IgD-negative memory B cell (primary cell): ENCODE data around the gene EXOC7. TPM values are rescaled to one million over a fixed set of nuclear protein-coding genes. Genes with fewer than 3 reads are reported as not detected.
A peak's percentile ranks its signal among the peaks of the same experiment; 100 is the strongest.
"Not testable (repeated sequence)": the region's sequence is repeated elsewhere in the genome, so short reads cannot be mapped to it uniquely, and the experiment has no call there.

Source experiments
- H3K27ac Mint-ChIP-seq, 3 donors: one replicate each; pipeline ENCODE4 v1.8.0; 2020 to 2022; ENCODE audit warnings: mild to moderate bottlenecking in 3 of 3, mixed read lengths in 3 of 3, moderate library complexity in 1 of 3
- H3K27me3 Mint-ChIP-seq: one replicate; pipeline ENCODE4 v1.8.0; 2021; ENCODE audit warnings: mixed read lengths
- H3K36me3 Mint-ChIP-seq: one replicate; pipeline ENCODE4 v1.8.0; 2020; ENCODE audit warnings: mild to moderate bottlenecking, mixed read lengths
- H3K4me1 Mint-ChIP-seq, 3 donors: one replicate each; pipeline ENCODE4 v1.8.0; 2020 to 2022; ENCODE audit warnings: mixed read lengths in 3 of 3, mild to moderate bottlenecking in 1 of 3
- H3K4me3 Mint-ChIP-seq, 4 donors: one replicate each; pipeline ENCODE4 v1.8.0; 2020 to 2022; ENCODE audit warnings: mild to moderate bottlenecking in 4 of 4, mixed read lengths in 4 of 4, moderate library complexity in 3 of 4
- H3K9me3 Mint-ChIP-seq, 3 donors: one replicate each; pipeline ENCODE4 v1.8.0; 2020 to 2021; ENCODE audit warnings: mixed read lengths in 3 of 3, mild to moderate bottlenecking in 1 of 3
- polyA plus RNA-seq: library from polyadenylated mRNA; unstranded; fragments of 300-500 nt; fragmentation: Illumina TruSeq; gene quantifications from one replicate; pipeline ENCODE4 v1.2.3, GENCODE V29; 2021

EXOC7 gene
- polyA plus RNA-seq, 1 donor from 2014 or later: 52.7 TPM

DNA sequence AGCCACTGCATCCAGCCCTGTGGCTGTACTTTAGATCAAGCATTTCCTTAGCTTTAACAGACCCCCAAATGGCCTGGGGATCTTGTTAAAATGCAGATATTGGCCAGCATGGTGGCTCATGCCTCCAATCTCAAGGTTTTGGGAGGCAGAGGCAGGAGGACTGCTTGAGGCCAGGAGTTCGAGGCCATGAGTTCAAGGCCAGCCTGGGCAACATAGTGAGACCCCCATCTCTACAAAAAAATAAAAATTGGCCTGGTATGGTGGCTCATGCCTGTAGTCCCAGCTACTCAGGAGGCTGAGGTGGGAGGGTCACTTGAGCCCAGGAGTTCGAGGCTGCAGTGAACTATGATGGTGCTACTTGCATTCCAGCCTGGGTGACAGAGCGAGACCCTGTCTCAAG is 60.7 kb downstream of the EXOC7 start:
- not testable (repeated sequence) for H3K4me3 Mint-ChIP-seq, H3K9me3 Mint-ChIP-seq, H3K27ac Mint-ChIP-seq, H3K27me3 Mint-ChIP-seq, H3K36me3 Mint-ChIP-seq, H3K4me1 Mint-ChIP-seq

- no peaks in the 10 kb centered on the region for H3K4me1 Mint-ChIP-seq
- H3K36me3 Mint-ChIP-seq: peaks cover 2% of the 10 kb centered on the region
- H3K9me3 Mint-ChIP-seq: no peaks in the 10 kb centered on the region
- no peak overlapping the region for H3K4me3 Mint-ChIP-seq
- peak overlapping the region in 1 of 3 donors; percentile 47 for H3K27ac Mint-ChIP-seq
- no peaks in the 10 kb centered on the region for H3K27me3 Mint-ChIP-seq
Observed at GRCh38 chr17:76040376-76040775, 63.2 kb downstream of the EXOC7 start.

DNA sequence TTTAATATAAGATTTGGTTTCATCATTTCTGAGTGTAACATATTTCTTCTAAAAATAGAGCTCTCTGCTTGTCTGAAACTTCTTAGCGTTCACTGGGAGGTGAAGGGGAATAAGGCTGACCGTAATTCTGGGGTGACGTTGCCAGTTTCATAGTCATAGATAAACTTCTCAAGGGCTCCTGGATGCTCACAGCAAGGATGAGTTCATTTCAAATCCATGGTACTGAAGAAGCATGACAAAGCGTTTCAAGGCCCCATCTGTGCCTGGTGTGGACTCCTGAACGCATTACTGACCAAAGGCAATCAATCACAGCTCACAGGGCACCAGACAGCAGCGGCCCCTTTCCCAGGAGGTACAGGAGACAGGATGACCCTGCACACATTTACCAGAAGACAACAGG is 64.5 kb downstream of the EXOC7 start:
- no peaks in the 10 kb centered on the region for H3K4me1 Mint-ChIP-seq
- no peaks in the 10 kb centered on the region for H3K9me3 Mint-ChIP-seq
- H3K36me3 Mint-ChIP-seq: peaks cover 2% of the 10 kb centered on the region
- no peak overlapping the region for H3K27ac Mint-ChIP-seq
- H3K4me3 Mint-ChIP-seq: no peak overlapping the region
- no peaks in the 10 kb centered on the region for H3K27me3 Mint-ChIP-seq

DNA sequence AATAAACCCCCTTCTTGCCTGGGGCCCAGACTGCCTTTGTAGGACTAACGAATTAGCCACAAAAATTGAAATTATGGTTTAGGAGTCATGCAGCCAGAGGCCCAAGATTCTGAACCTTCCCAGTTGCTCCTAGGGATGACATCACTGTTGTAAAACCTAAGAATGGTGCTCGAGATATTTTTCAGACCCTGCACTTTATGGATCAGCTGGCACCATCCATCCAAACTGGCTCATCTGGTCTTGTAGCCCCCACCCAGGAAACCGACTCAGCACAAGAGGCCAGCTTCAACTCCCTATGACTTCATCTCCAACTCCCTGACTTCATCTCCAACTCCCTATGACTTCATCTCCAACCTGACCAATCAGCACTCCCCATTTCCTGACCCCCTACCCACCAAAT is 65.5 kb downstream of the EXOC7 start:
- Mint-ChIP-seq H3K36me3 (peaks cover 2% of the 10 kb centered on the region), H3K27ac (peak overlapping the region in 1 of 3 donors; percentile 88), H3K4me3 (no peak overlapping the region), H3K27me3 (no peaks in the 10 kb centered on the region), H3K4me1 (no peaks in the 10 kb centered on the region), H3K9me3 (no peaks in the 10 kb centered on the region)

GRCh38 chr17:76036497-76037261 is 66.9 kb downstream of the EXOC7 start:
- no peaks in the 10 kb centered on the region for H3K4me1 Mint-ChIP-seq
- no peaks in the 10 kb centered on the region for H3K27me3 Mint-ChIP-seq
- no peak overlapping the region for H3K4me3 Mint-ChIP-seq
- H3K27ac Mint-ChIP-seq: no peak overlapping the region
- peaks cover 2% of the 10 kb centered on the region for H3K36me3 Mint-ChIP-seq
- no peaks in the 10 kb centered on the region for H3K9me3 Mint-ChIP-seq

DNA sequence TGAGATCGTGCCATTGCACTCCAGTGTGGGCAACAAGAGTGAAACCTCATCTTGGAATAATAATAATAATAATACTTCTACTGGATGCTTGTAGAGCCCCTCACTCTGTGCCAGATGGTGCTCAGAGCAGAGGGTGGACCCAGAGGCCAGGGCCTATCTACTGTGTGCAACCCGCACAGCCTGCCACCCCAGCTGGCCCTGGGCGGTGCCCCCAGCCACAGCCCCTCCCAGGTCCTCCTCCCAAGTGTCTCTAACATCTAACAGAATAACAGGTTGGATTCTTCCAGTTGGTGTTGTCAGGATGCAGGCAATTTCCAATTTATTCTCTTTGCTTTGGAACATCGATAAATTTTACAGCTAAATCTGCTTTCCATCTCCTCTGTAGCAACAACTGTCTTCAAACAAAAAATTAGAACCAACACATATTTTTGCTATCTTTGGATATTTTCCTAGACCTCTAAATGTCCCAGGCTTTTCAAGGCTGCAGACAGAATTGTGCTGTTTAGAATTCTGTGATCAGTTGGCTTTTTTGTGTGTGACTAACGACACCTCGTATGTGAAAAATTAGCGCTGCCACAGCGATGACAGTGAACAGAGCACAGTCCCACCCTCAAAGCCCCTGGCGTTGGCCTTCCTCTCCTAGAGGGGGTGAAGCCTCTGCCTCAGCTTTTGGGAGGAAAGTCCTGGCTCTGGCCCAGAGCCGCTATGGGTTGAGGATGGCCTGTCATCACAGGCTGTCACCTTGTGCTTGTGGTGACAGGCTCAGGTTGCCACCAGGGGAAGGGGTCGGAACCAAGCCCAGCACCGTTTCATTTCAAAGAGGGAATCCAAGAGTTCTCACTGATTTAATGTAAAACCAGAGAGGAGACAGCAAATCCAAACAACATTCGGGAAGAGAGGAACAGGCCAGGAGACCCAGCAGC is 68.9 kb downstream of the EXOC7 start:
- H3K27ac Mint-ChIP-seq: no peak overlapping the region
- H3K4me3 Mint-ChIP-seq: no peak overlapping the region
- H3K4me1 Mint-ChIP-seq: peaks cover 0 to 3% (median 2%) of the 10 kb centered on the region in 3 donors
- H3K27me3 Mint-ChIP-seq: no peaks in the 10 kb centered on the region
- no peaks in the 10 kb centered on the region for H3K9me3 Mint-ChIP-seq
- peaks cover 2% of the 10 kb centered on the region for H3K36me3 Mint-ChIP-seq

DNA sequence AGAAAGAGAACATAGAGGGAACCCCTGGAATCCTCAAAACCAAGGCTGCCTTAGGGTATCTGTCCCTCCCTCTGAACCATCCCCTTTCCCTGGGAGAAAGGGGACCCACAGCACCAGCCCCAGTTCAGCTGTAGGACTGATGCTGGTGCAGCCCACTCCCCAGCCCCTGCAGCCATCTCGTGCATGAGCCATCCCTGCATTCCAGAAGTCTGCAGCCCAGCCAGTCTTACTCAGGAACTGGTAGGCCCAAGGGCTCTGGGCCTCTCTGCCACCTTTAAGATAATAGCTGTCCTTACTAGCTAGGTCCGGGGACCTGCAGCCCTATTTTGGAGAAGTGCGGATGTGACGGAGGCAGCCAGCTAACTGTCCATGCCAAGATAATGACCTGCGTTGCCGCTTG is 70.4 kb downstream of the EXOC7 start:
- Mint-ChIP-seq H3K27ac (no peak overlapping the region), H3K4me1 (peaks cover 0 to 7% (median 4%) of the 10 kb centered on the region in 3 donors), H3K27me3 (no peaks in the 10 kb centered on the region), H3K4me3 (no peak overlapping the region), H3K9me3 (no peaks in the 10 kb centered on the region), H3K36me3 (no peaks in the 10 kb centered on the region)

DNA sequence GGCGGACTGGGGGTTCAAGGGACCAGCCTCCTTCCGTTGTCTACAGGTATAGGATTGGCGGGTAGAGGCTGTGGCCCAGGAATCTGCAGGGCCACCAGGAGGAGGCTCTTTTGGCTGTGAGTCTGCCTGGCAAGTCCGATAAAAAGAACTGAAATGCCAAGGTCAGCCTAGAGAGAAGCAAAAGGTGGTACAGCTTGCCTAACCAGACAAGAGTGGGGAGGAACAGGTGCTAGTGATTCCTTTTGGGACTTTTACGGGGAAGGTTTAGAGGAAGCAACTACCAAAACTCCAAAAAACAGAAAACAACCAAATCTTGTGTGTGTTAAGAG is 70.8 kb downstream of the EXOC7 start:
- Mint-ChIP-seq H3K4me1 (peaks cover 0 to 7% (median 4%) of the 10 kb centered on the region in 3 donors), H3K27ac (no peak overlapping the region), H3K9me3 (no peaks in the 10 kb centered on the region), H3K36me3 (no peaks in the 10 kb centered on the region), H3K27me3 (no peaks in the 10 kb centered on the region), H3K4me3 (no peak overlapping the region)

- no peak overlapping the region for H3K4me3 Mint-ChIP-seq
- no peaks in the 10 kb centered on the region for H3K27me3 Mint-ChIP-seq
- H3K27ac Mint-ChIP-seq: no peak overlapping the region
Observed at GRCh38 chr17:76032073-76032779, 71.4 kb downstream of the EXOC7 start.

More at GRCh38 chr17:76032073-76032779, 71.4 kb downstream of the EXOC7 start:
- H3K9me3 Mint-ChIP-seq: no peaks in the 10 kb centered on the region
- H3K4me1 Mint-ChIP-seq: peaks cover 0 to 7% (median 4%) of the 10 kb centered on the region in 3 donors
- no peaks in the 10 kb centered on the region for H3K36me3 Mint-ChIP-seq

Other genes with a start within 250 kb of the EXOC7 start
- 131 TPM for gene WBP2, start 248.5 kb downstream of the EXOC7 start, polyA plus RNA-seq
- gene TRIM47, start 225.2 kb downstream of the EXOC7 start, polyA plus RNA-seq: 12.4 TPM
- gene TRIM65, start 206.8 kb downstream of the EXOC7 start, polyA plus RNA-seq: 25.0 TPM
- gene MRPL38, start 198.9 kb downstream of the EXOC7 start, polyA plus RNA-seq: 77.5 TPM
- 1.9 TPM for gene FBF1, start 162.7 kb downstream of the EXOC7 start, polyA plus RNA-seq
- 19.3 TPM for gene ACOX1, start 124.6 kb downstream of the EXOC7 start, polyA plus RNA-seq
- 27.0 TPM for gene TEN1, start 124.5 kb downstream of the EXOC7 start, polyA plus RNA-seq
- gene CDK3, start 102.9 kb downstream of the EXOC7 start, polyA plus RNA-seq: 0.71 TPM
- not detected for gene EVPL, start 76.5 kb downstream of the EXOC7 start, polyA plus RNA-seq
- 58.7 TPM for gene SRP68, start 31.3 kb downstream of the EXOC7 start, polyA plus RNA-seq
- 0.21 TPM for gene GALR2, start 29.0 kb downstream of the EXOC7 start, polyA plus RNA-seq
- 1.6 TPM for gene ZACN, start 24.6 kb downstream of the EXOC7 start, polyA plus RNA-seq
- gene FOXJ1, start 37.5 kb upstream of the EXOC7 start, polyA plus RNA-seq: not detected
- gene RNF157, start 136.7 kb upstream of the EXOC7 start, polyA plus RNA-seq: 0.43 TPM
- gene UBALD2, start 161.6 kb upstream of the EXOC7 start, polyA plus RNA-seq: 4.3 TPM
- 0.14 TPM for gene QRICH2, start 204.5 kb upstream of the EXOC7 start, polyA plus RNA-seq